Right atrium auricular region (tissue), 2 donors: ENCODE data around the gene SPATA31D3. TPM values are rescaled to one million over a fixed set of nuclear protein-coding genes. Genes with fewer than 3 reads are reported as not detected.
"Not testable (repeated sequence)": the region's sequence is repeated elsewhere in the genome, so short reads cannot be mapped to it uniquely, and the experiment has no call there.

Experiments
- DNase-seq: peaks from one replicate; pipeline ENCODE4 v3.0.0-alpha.2; 2019; ENCODE audit warnings: low spot score
- H3K27ac ChIP-seq, 2 donors: fragments of 200-600 bp; sonication (generic); 1 replicate in 1 of 2; 2 replicates in 1 of 2; pipeline ENCODE4 v1.5.1; 2016 to 2019
- H3K27me3 ChIP-seq, 2 donors: fragments of 200-600 bp; sonication (generic); one replicate each; pipeline versions ENCODE4 v1.5.1 to v1.6.0; 2017 to 2019
- H3K36me3 ChIP-seq: fragments of 200-600 bp; sonication (generic); one replicate; pipeline ENCODE4 v1.5.1; 2016
- H3K4me1 ChIP-seq, 2 donors: fragments of 200-600 bp; sonication (generic); one replicate each; pipeline versions ENCODE4 v1.5.1 to v1.6.0; 2017 to 2019
- H3K4me3 ChIP-seq, 2 donors: fragments of 200-600 bp; sonication (generic); 1 replicate in 1 of 2; 2 replicates in 1 of 2; pipeline ENCODE4 v1.5.1; 2017 to 2019; ENCODE audit warnings: mild to moderate bottlenecking in 1 of 2, moderate library complexity in 1 of 2
- H3K9me3 ChIP-seq, 2 donors: fragments of 200-600 bp; sonication (generic); one replicate each; pipeline ENCODE4 v1.5.1; 2019
- CTCF ChIP-seq, 2 donors: fragments of 200-600 bp; sonication (generic); IDR thresholded peaks; one replicate each; pipeline ENCODE4 v1.5.1; 2019; ENCODE audit warnings: antibody characterized with exemption in 2 of 2
- total RNA-seq, 2 donors: library from RNA; depleted of rRNA; stranded (reverse); fragments of >200 nt; gene quantifications; one replicate each; pipeline ENCODE4 v1.1.0, GENCODE V29; 2016

Gene SPATA31D3
- not detected for total RNA-seq

GRCh38 chr9:81943393-81943792 lies at the start of gene SPATA31D3:
SPATA31D3 (plus strand) TSS chr9:81943500; CDS start chr9:81943586, 86 bp downstream.
- not testable (repeated sequence) for DNase-seq, H3K36me3 ChIP-seq, H3K4me3 ChIP-seq, H3K9me3 ChIP-seq, H3K4me1 ChIP-seq, H3K27me3 ChIP-seq, H3K27ac ChIP-seq

GRCh38 chr9:81893929-81894328 lies 49.4 kb upstream of the SPATA31D3 start:
- no peak for DNase-seq
- Histone ChIP-seq H3K27ac (no peak overlapping the region), H3K36me3 (no peaks in the 10 kb centered on the region), H3K9me3 (no peaks in the 10 kb centered on the region), H3K4me3 (no peak overlapping the region), H3K27me3 (no peaks in the 10 kb centered on the region), H3K4me1 (no peaks in the 10 kb centered on the region)
- no peak for TF ChIP-seq CTCF (IDR thresholded peaks at IDR 0.05)

GRCh38 chr9:81894891-81895290 lies 48.4 kb upstream of the SPATA31D3 start:
- no peaks in the 10 kb centered on the region for H3K4me1 ChIP-seq
- H3K27ac ChIP-seq: no peak overlapping the region
- no peak for TF ChIP-seq CTCF (IDR thresholded peaks at IDR 0.05)
- no peak for DNase-seq
- no peaks in the 10 kb centered on the region for H3K9me3 ChIP-seq
- H3K27me3 ChIP-seq: no peaks in the 10 kb centered on the region
- H3K4me3 ChIP-seq: no peak overlapping the region
- H3K36me3 ChIP-seq: no peaks in the 10 kb centered on the region

GRCh38 chr9:81896070-81896469 lies 47.2 kb upstream of the SPATA31D3 start:
- Histone ChIP-seq H3K27ac (no peak overlapping the region), H3K4me3 (no peak overlapping the region), H3K36me3 (no peaks in the 10 kb centered on the region), H3K9me3 (no peaks in the 10 kb centered on the region), H3K4me1 (no peaks in the 10 kb centered on the region), H3K27me3 (no peaks in the 10 kb centered on the region)
- no peak for TF ChIP-seq CTCF (IDR thresholded peaks at IDR 0.05)
- no peak for DNase-seq

- Histone ChIP-seq H3K36me3 (no peaks in the 10 kb centered on the region), H3K27me3 (no peaks in the 10 kb centered on the region), H3K4me3 (no peak overlapping the region), H3K27ac (no peak overlapping the region), H3K4me1 (no peaks in the 10 kb centered on the region), H3K9me3 (no peaks in the 10 kb centered on the region)
- DNase-seq: no peak
- TF ChIP-seq CTCF (IDR thresholded peaks at IDR 0.05): no peak
These were observed 44.4 kb upstream of the SPATA31D3 start for GRCh38 chr9:81898851-81899250.

- no peak for DNase-seq
- Histone ChIP-seq H3K27me3 (no peaks in the 10 kb centered on the region), H3K4me1 (no peaks in the 10 kb centered on the region), H3K27ac (no peak overlapping the region), H3K9me3 (no peaks in the 10 kb centered on the region), H3K4me3 (no peak overlapping the region), H3K36me3 (no peaks in the 10 kb centered on the region)
- no peak for TF ChIP-seq CTCF (IDR thresholded peaks at IDR 0.05)
These were observed 41.1 kb upstream of the SPATA31D3 start for GRCh38 chr9:81902196-81902595.
